Cardiac septum (tissue), 1 donor: ENCODE results near the gene DCAF10. TPM values are rescaled to one million over a fixed set of nuclear protein-coding genes. Genes with fewer than 3 reads are reported as not detected.

Source experiments
- DNase-seq: peaks from one replicate; pipeline ENCODE4 v3.0.0-alpha.2; 2020; ENCODE audit warnings: low spot score
- intact Hi-C: fragments of 100-400 bp; cut with DNase I; formaldehyde crosslinking; loops from one replicate; pipeline ENCODE4 v1.14.0; 2022
- total RNA-seq: library from RNA; stranded (reverse); fragmentation: NEBNext Ultra II Directional; extraction: Animal tissue kit (Norgen Biotek cat#: 25700); gene quantifications from one replicate; pipeline ENCODE4 v1.2.1, GENCODE V29; 2021
- donor health status: DM: no; HTN: no; CAD: no.

The DCAF10 gene
- total RNA-seq, 1 donor from 2014 or later = 15.7 TPM

- peak; percentile 71 for DNase-seq
- intact Hi-C loops = loop anchor here (5.0 kb wide), 1 partner anchor 41 kb away; no protein-coding TSS in a partner anchor
Measured at GRCh38 chr9:37916471-37917312, 116.1 kb downstream of the DCAF10 start.

Other genes starting within 250 kb of the DCAF10 start
- gene FBXO10, start 224.4 kb upstream of the DCAF10 start, total RNA-seq = 5.9 TPM
- gene TOMM5, start 208.2 kb upstream of the DCAF10 start, total RNA-seq = 52.9 TPM
- gene FRMPD1, start 149.8 kb upstream of the DCAF10 start, total RNA-seq = 0.27 TPM
- 4.5 TPM for gene TRMT10B, start 47.0 kb upstream of the DCAF10 start, total RNA-seq
- gene EXOSC3, start 15.7 kb upstream of the DCAF10 start, total RNA-seq = 13.1 TPM
- gene SLC25A51, start 103.3 kb downstream of the DCAF10 start, total RNA-seq = 29.0 TPM